Neural cell (in vitro differentiated cells): ENCODE results near the gene GHRH. TPM values are rescaled to one million over a fixed set of nuclear protein-coding genes. Genes with fewer than 3 reads are reported as not detected.

Source experiments
- H2AFZ ChIP-seq: fragments of 200-600, 300-800 bp; sonication (generic), shearing (Covaris generic); 2 replicates; pipeline ENCODE4 v1.6.0; 2014; ENCODE audit warnings: low read depth, mild to moderate bottlenecking, antibody characterized with exemption, low read length, moderate library complexity
- H3F3A ChIP-seq: fragments of 200-600 bp; shearing (Covaris generic); 2 replicates; pipeline ENCODE4 v1.6.1; 2016; ENCODE audit warnings: mild to moderate bottlenecking, moderate library complexity, mixed read lengths, antibody characterized with exemption, low read length; ENCODE audit not compliant: insufficient read depth, poor library complexity, severe bottlenecking
- H3K27ac ChIP-seq: fragments of 200-600, 300-800 bp; sonication (generic), shearing (Covaris generic); 2 replicates; pipeline ENCODE4 v1.5.1; 2014; ENCODE audit warnings: mild to moderate bottlenecking, low read length, moderate library complexity
- H3K27me3 ChIP-seq: fragments of 300-800, 200-600 bp; sonication (generic), shearing (Covaris generic); 2 replicates; pipeline ENCODE4 v1.6.0; 2014; ENCODE audit warnings: mild to moderate bottlenecking, low read depth, low read length, moderate library complexity; ENCODE audit not compliant: insufficient read depth
- H3K36me3 ChIP-seq: fragments of 300-800, 200-600 bp; sonication (generic), shearing (Covaris generic); 2 replicates; pipeline ENCODE4 v1.5.1; 2014; ENCODE audit warnings: mild to moderate bottlenecking, antibody characterized with exemption, low read length, moderate library complexity; ENCODE audit not compliant: insufficient read depth
- H3K4me2 ChIP-seq: fragments of 300-800, 200-600 bp; sonication (generic), shearing (Covaris generic); 2 replicates; pipeline ENCODE4 v1.6.0; 2014; ENCODE audit warnings: mild to moderate bottlenecking, low read length
- H3K4me3 ChIP-seq: fragments of 300-800, 200-600 bp; sonication (generic), shearing (Covaris generic); 2 replicates; pipeline ENCODE4 v1.5.1; 2014; ENCODE audit warnings: mild to moderate bottlenecking, low read length, moderate library complexity
- H3K79me2 ChIP-seq: fragments of 200-600 bp; shearing (Covaris generic); replicated peaks from 2 replicates; pipeline ENCODE4 v1.6.0; 2014; ENCODE audit warnings: mild to moderate bottlenecking, low read length, moderate library complexity; ENCODE audit not compliant: insufficient read depth
- H3K9ac ChIP-seq: fragments of 300-800, 200-600 bp; sonication (generic), shearing (Covaris generic); 2 replicates; pipeline ENCODE4 v1.6.1; 2016; ENCODE audit warnings: mild to moderate bottlenecking, low read length, mixed read lengths
- H3K9me2 ChIP-seq: fragments of 200-600 bp; shearing (Covaris generic); 2 replicates; pipeline ENCODE4 v1.6.1; 2016; ENCODE audit warnings: mild to moderate bottlenecking, low read length, mixed read lengths; ENCODE audit not compliant: insufficient read depth
- H3K9me3 ChIP-seq: fragments of 200-600, 300-800 bp; sonication (generic), shearing (Covaris generic); 2 replicates; pipeline ENCODE4 v1.6.1; 2016; ENCODE audit warnings: mild to moderate bottlenecking, mixed run types, low read length, moderate library complexity, mixed read lengths
- H4K20me1 ChIP-seq: fragments of 200-600 bp; shearing (Covaris generic); 2 replicates; pipeline ENCODE4 v1.6.1; 2016; ENCODE audit warnings: mild to moderate bottlenecking, mixed run types; ENCODE audit not compliant: insufficient read depth
- CTCF ChIP-seq: fragments of 450-650 bp; IDR thresholded peaks from 2 replicates; pipeline ENCODE4 v1.5.1; 2014; ENCODE audit warnings: antibody characterized with exemption, mild to moderate bottlenecking, moderate library complexity; ENCODE audit not compliant: poor library complexity, severe bottlenecking
- EP300 ChIP-seq: fragments of 450-650 bp; conservative IDR thresholded peaks from 2 replicates; pipeline ENCODE4 v1.6.1; 2014; ENCODE audit warnings: antibody characterized with exemption, mild to moderate bottlenecking, moderate library complexity; ENCODE audit not compliant: poor library complexity, severe bottlenecking
- EZH2 ChIP-seq: fragments of 200-600, 300-800 bp; shearing (Covaris generic), sonication (generic); IDR thresholded peaks from 2 replicates; pipeline ENCODE4 v1.6.1; 2014; ENCODE audit warnings: antibody characterized with exemption, low read length, borderline replicate concordance, mild to moderate bottlenecking; ENCODE audit not compliant: insufficient read depth, poor library complexity, severe bottlenecking
- MXI1 ChIP-seq: fragments of 450-650 bp; conservative IDR thresholded peaks from 2 replicates; pipeline ENCODE4 v1.6.1; 2014; ENCODE audit warnings: antibody characterized with exemption, mild to moderate bottlenecking; ENCODE audit not compliant: poor library complexity, severe bottlenecking
- POLR2AphosphoS5 ChIP-seq: IDR thresholded peaks from 2 replicates; pipeline ENCODE4 v1.6.1; 2012
- RAD21 ChIP-seq: fragments of 450-650 bp; conservative IDR thresholded peaks from 2 replicates; pipeline ENCODE4 v1.6.1; 2014; ENCODE audit warnings: antibody characterized with exemption, mild to moderate bottlenecking, moderate library complexity
- REST ChIP-seq: IDR thresholded peaks from 2 replicates; pipeline ENCODE4 v1.6.1; 2012; ENCODE audit warnings: borderline replicate concordance
- SMC3 ChIP-seq: fragments of 450-650 bp; conservative IDR thresholded peaks from 2 replicates; pipeline ENCODE4 v1.6.1; 2014; ENCODE audit warnings: antibody characterized with exemption, mild to moderate bottlenecking, moderate library complexity; ENCODE audit not compliant: poor library complexity
- TAF1 ChIP-seq: IDR thresholded peaks from 2 replicates; pipeline ENCODE4 v1.6.1; 2012; ENCODE audit warnings: low read depth
- polyA plus RNA-seq: library from polyadenylated mRNA; depleted of rRNA; stranded (reverse); fragments of >200 nt; gene quantifications from 2 replicates; pipeline ENCODE4 v1.2.3, GENCODE V29; 2014

GHRH gene
- polyA plus RNA-seq, 1 donor from 2014 or later, result not detected

GRCh38 chr20:37243937-37244571 lies 17.6 kb downstream of the GHRH start:
- TF ChIP-seq MXI1 (no peak), POLR2AphosphoS5 (no peak), EZH2 (no peak), REST (no peak), TAF1 (no peak), RAD21 (no peak), CTCF (no peak), EP300 (no peak), SMC3 (no peak)
- no peaks in the 10 kb centered on the region for H3K27me3 ChIP-seq
- no peaks in the 10 kb centered on the region for H4K20me1 ChIP-seq
- no peaks in the 10 kb centered on the region for H3K36me3 ChIP-seq
- no peak overlapping the region for H2AFZ ChIP-seq
- H3F3A ChIP-seq, result no peaks in the 10 kb centered on the region
- no peak overlapping the region for H3K4me3 ChIP-seq
- H3K9me2 ChIP-seq, result no peaks in the 10 kb centered on the region
- no peak overlapping the region for H3K4me2 ChIP-seq
- no peak overlapping the region for H3K27ac ChIP-seq
- no peak overlapping the region for H3K9ac ChIP-seq
- no peaks in the 10 kb centered on the region for H3K9me3 ChIP-seq
- no peaks in the 10 kb centered on the region for H3K79me2 ChIP-seq

GRCh38 chr20:37243076-37243936 lies 18.3 kb downstream of the GHRH start:
- Histone ChIP-seq H4K20me1 (no peaks in the 10 kb centered on the region), H3K27ac (no peak overlapping the region), H3K27me3 (no peaks in the 10 kb centered on the region), H3K9ac (no peak overlapping the region), H3K79me2 (no peaks in the 10 kb centered on the region), H3K4me3 (no peak overlapping the region), H2AFZ (no peak overlapping the region), H3K36me3 (no peaks in the 10 kb centered on the region), H3F3A (no peaks in the 10 kb centered on the region), H3K9me3 (no peaks in the 10 kb centered on the region), H3K4me2 (no peak overlapping the region), H3K9me2 (no peaks in the 10 kb centered on the region)
- TF ChIP-seq EP300, result no peak
- TF ChIP-seq MXI1, result no peak
- TF ChIP-seq REST, result no peak
- TF ChIP-seq EZH2, result no peak
- TF ChIP-seq POLR2AphosphoS5, result no peak
- no peak for TF ChIP-seq CTCF
- no peak for TF ChIP-seq RAD21
- TF ChIP-seq TAF1, result no peak
- no peak for TF ChIP-seq SMC3
